ENCODE measurements around the gene NAALADL2. TPM values are rescaled to one million over a fixed set of nuclear protein-coding genes. Genes with fewer than 3 reads are reported as not detected.

The NAALADL2 gene
- total and polyA plus RNA-seq, 9 of the 15 experiments (the other 6 are each of a cell fraction or from before 2014, with no cell fraction given): 0.29 to 1.1 (median 0.79) TPM; not detected in 1

DNA sequence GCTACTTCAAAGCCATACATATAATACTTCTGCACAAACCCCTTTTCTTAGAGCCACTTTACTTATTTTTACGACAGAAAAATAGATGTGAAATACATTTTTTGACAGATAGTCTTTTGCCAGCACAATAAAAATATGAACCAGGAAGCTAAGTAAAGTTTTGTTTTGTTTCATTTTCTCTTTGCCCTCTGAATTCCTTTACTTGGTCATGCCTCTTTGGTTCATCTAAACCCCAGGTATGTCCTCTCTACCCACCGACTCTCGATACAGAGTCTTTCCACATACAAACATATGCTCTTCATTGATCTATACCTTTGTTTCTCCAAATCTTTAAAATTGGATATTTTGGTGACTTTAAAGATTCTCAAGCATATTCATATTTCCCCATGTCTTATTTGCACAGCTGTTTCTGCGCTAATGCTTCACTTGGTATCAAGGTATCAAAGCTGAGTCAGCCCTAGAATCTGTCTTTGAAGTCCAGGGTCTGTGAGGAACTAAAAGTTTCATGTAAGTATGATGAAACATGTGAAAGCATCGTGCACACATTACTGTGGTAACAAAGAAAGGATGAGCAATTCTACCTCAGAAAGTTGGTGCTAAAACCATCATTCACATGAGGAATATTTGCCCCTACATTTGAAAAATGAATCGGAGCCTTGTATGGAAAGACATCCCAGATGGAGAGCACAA is 845.4 kb downstream of the NAALADL2 start (continued):
- TF ChIP-seq ZNF699 (CRISPR knock-in tag; IDR thresholded peaks at IDR 0.05; ENCODE audit: insufficient replicate concordance): no peak
- TF ChIP-seq, protein P1, sequence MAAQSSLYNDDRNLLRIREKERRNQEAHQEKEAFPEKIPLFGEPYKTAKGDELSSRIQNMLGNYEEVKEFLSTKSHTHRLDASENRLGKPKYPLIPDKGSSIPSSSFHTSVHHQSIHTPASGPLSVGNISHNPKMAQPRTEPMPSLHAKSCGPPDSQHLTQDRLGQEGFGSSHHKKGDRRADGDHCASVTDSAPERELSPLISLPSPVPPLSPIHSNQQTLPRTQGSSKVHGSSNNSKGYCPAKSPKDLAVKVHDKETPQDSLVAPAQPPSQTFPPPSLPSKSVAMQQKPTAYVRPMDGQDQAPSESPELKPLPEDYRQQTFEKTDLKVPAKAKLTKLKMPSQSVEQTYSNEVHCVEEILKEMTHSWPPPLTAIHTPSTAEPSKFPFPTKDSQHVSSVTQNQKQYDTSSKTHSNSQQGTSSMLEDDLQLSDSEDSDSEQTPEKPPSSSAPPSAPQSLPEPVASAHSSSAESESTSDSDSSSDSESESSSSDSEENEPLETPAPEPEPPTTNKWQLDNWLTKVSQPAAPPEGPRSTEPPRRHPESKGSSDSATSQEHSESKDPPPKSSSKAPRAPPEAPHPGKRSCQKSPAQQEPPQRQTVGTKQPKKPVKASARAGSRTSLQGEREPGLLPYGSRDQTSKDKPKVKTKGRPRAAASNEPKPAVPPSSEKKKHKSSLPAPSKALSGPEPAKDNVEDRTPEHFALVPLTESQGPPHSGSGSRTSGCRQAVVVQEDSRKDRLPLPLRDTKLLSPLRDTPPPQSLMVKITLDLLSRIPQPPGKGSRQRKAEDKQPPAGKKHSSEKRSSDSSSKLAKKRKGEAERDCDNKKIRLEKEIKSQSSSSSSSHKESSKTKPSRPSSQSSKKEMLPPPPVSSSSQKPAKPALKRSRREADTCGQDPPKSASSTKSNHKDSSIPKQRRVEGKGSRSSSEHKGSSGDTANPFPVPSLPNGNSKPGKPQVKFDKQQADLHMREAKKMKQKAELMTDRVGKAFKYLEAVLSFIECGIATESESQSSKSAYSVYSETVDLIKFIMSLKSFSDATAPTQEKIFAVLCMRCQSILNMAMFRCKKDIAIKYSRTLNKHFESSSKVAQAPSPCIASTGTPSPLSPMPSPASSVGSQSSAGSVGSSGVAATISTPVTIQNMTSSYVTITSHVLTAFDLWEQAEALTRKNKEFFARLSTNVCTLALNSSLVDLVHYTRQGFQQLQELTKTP (IDR thresholded peaks at IDR 0.05; ENCODE audit: low read depth in 1 of 2, partially characterized antibody in 2 of 2): no peak
- no peak for TF ChIP-seq ZC3H4 (CRISPR knock-in tag; IDR thresholded peaks at IDR 0.05; ENCODE audit: borderline replicate concordance)
- TF ChIP-seq SIRT6 (IDR thresholded peaks at IDR 0.05; ENCODE audit: low read depth, low read length): no peak
- TF ChIP-seq ZNF224 (CRISPR knock-in tag; IDR thresholded peaks at IDR 0.05): no peak
- no peak for TF ChIP-seq PTBP1 (IDR thresholded peaks at IDR 0.05; ENCODE audit: low read depth, low read length)
- TF ChIP-seq EP400 (IDR thresholded peaks at IDR 0.05): no peak
